Ecto neural progenitor cell (in vitro differentiated cells): ENCODE results near the gene ERP27.

Experiments used
- DNase-seq: peaks from one replicate; pipeline ENCODE4 v3.0.0-alpha.2; 2018; ENCODE audit warnings: low spot score

The ERP27 gene

GRCh38 chr12:14938301-14938700, at the start of gene ERP27:
TSS of gene ERP27 (minus strand) at chr12:14938537. CDS start at chr12:14938508, 29 bp downstream.
- DNase-seq = no peak

GRCh38 chr12:14988035-14988434, 49.7 kb upstream of the ERP27 start:
- no peak for DNase-seq

GRCh38 chr12:14986449-14986848, 48.1 kb upstream of the ERP27 start:
- no peak for DNase-seq

GRCh38 chr12:14984766-14985285, 46.5 kb upstream of the ERP27 start:
- no peak for DNase-seq

GRCh38 chr12:14984036-14984435, 45.7 kb upstream of the ERP27 start:
- no peak for DNase-seq

GRCh38 chr12:14982991-14983390, 44.7 kb upstream of the ERP27 start:
- no peak for DNase-seq

GRCh38 chr12:14982562-14982961, 44.2 kb upstream of the ERP27 start:
- DNase-seq = no peak

- no peak for DNase-seq
Observed at GRCh38 chr12:14981049-14981448, 42.7 kb upstream of the ERP27 start.

- DNase-seq = no peak
Observed at GRCh38 chr12:14979468-14979867, 41.1 kb upstream of the ERP27 start.

- DNase-seq = no peak
Observed at GRCh38 chr12:14976658-14977057, 38.3 kb upstream of the ERP27 start.

- DNase-seq = no peak
Observed at GRCh38 chr12:14975457-14975856, 37.1 kb upstream of the ERP27 start.

- no peak for DNase-seq
Observed at GRCh38 chr12:14974633-14975032, 36.3 kb upstream of the ERP27 start.

GRCh38 chr12:14972816-14973215, 34.5 kb upstream of the ERP27 start, which contains the start of gene PDE6H:
TSS of gene PDE6H (plus strand) at chr12:14973042. CDS start at chr12:14978013, 4,971 bp downstream.
- no peak for DNase-seq

- DNase-seq = no peak
Observed at GRCh38 chr12:14970473-14970872, 32.1 kb upstream of the ERP27 start.

GRCh38 chr12:14968478-14968877, 30.1 kb upstream of the ERP27 start:
- DNase-seq = no peak

- DNase-seq = no peak
Observed at GRCh38 chr12:14965221-14965620, 26.9 kb upstream of the ERP27 start.

GRCh38 chr12:14964406-14964805, 26.1 kb upstream of the ERP27 start:
- DNase-seq = no peak

GRCh38 chr12:14963520-14963919, 25.2 kb upstream of the ERP27 start:
- DNase-seq = no peak

GRCh38 chr12:14962797-14963196, 24.5 kb upstream of the ERP27 start:
- no peak for DNase-seq

GRCh38 chr12:14962153-14962539, 23.8 kb upstream of the ERP27 start:
- DNase-seq = no peak

- no peak for DNase-seq
Observed at GRCh38 chr12:14961466-14962152, 23.3 kb upstream of the ERP27 start, which contains the start of gene ARHGDIB. TSS of gene ARHGDIB (minus strand) at chr12:14961601. CDS start at chr12:14950712, 10,889 bp downstream.

GRCh38 chr12:14960548-14961465, 22.5 kb upstream of the ERP27 start:
- DNase-seq = no peak
